GM23248 (cell line): ENCODE data around the gene AKAP13.

Experiments
- EZH2 ChIP-seq: fragments of 200-600 bp; sonication (generic); IDR thresholded peaks from 2 replicates; pipeline ENCODE4 v1.6.1; 2018; ENCODE audit warnings: antibody characterized with exemption, mild to moderate bottlenecking; ENCODE audit not compliant: insufficient read depth, poor library complexity, severe bottlenecking
- EZH2phosphoT487 ChIP-seq: fragments of 200-600 bp; sonication (generic); IDR thresholded peaks from 2 replicates; pipeline ENCODE4 v1.6.1; 2018; ENCODE audit warnings: antibody characterized with exemption, moderate library complexity, mild to moderate bottlenecking, low read depth; ENCODE audit not compliant: insufficient read depth

DNA sequence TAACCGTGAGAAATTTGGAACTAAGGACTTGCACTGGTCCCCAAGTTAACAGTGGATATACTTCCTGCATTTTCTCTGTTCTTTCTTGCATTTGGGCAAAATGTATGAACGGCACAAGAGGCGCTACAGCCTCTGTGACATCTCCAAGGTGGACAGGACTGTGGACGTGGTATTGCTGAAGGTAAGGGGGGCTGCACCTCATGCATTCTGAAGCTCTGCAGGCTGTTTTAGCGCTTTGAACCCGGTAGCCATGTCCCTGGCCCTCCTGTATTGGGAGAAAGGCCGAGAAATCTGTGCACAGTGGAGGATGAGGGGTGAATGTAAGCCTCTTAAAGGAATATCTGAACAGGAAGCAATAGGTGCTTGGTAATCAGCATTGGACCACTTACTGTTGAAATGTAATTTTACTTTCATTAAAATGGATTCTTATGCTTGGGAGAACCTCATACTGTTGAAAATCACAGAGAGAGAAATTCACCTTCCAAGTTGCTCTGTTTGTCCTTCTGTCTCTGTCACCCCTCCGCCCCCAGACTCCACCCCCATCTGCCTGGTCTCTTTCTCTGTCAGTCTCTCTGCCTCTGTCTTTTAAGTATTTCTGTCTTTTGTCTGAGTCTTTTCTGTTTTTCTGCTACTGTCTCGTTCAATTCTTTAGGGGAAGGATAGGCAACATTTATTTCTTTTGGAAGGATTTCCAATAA lies 239.7 kb downstream of the AKAP13 start:
- TF ChIP-seq EZH2phosphoT487 (no peak), EZH2 (no peak)
